ENCODE data around the gene HAND1.

- TF ChIP-seq CTCF (IDR thresholded peaks at IDR 0.05), result no peak
- no peak for TF ChIP-seq POLR2A (IDR thresholded peaks at IDR 0.05)
Observed at GRCh38 chr5:154478752-154479159, 729 bp upstream of the HAND1 start.

Data from adrenal gland (tissue), 5 donors.